Endothelial cell of umbilical vein (primary cell): ENCODE measurements around the gene RPAP3.

Experiments
- EZH2 ChIP-seq: IDR thresholded peaks from 2 replicates; pipeline ENCODE4 v1.6.1; 2012; ENCODE audit warnings: borderline replicate concordance, low read depth, mild to moderate bottlenecking, moderate library complexity, low read length, inconsistent platforms; ENCODE audit not compliant: severe bottlenecking
- FOS ChIP-seq: IDR thresholded peaks from 2 replicates; pipeline ENCODE4 v1.6.1; 2011; ENCODE audit warnings: mild to moderate bottlenecking, low read length, moderate library complexity, borderline replicate concordance; ENCODE audit not compliant: insufficient read depth
- JUN ChIP-seq: IDR thresholded peaks from 2 replicates; pipeline ENCODE4 v1.6.1; 2011; ENCODE audit warnings: borderline replicate concordance, low read depth; ENCODE audit not compliant: insufficient read length, insufficient read depth
- MYC ChIP-seq: IDR thresholded peaks from one replicate; pipeline ENCODE4 v1.6.1; 2011; ENCODE audit warnings: mild to moderate bottlenecking, low read depth, low read length
- POLR2A ChIP-seq: IDR thresholded peaks from 2 replicates; pipeline ENCODE4 v1.6.1; 2012; ENCODE audit warnings: low read depth, mild to moderate bottlenecking, control low read depth, low read length
- POLR2AphosphoS5 ChIP-seq: IDR thresholded peaks from 2 replicates; pipeline ENCODE4 v1.6.1; 2012; ENCODE audit warnings: low read depth, mild to moderate bottlenecking, control low read depth, low read length, moderate library complexity; ENCODE audit not compliant: insufficient read depth
- TF ChIP-seq, protein P1 (sequence below), 2 donors: IDR thresholded peaks; 1 replicate in 1 of 2; 2 replicates in 1 of 2; pipeline ENCODE4 v1.5.1; 2011; ENCODE audit warnings: low read length in 2 of 2, mild to moderate bottlenecking in 2 of 2, moderate library complexity in 2 of 2, control low read depth in 1 of 2, inconsistent platforms in 1 of 2, low read depth in 1 of 2; ENCODE audit not compliant: insufficient read depth in 1 of 2; ENCODE audit errors: extremely low read depth in 1 of 2
- TF ChIP-seq, protein P2 (sequence below): IDR thresholded peaks from 2 replicates; pipeline ENCODE4 v1.6.1; 2011; ENCODE audit not compliant: insufficient read depth, insufficient read length

DNA sequence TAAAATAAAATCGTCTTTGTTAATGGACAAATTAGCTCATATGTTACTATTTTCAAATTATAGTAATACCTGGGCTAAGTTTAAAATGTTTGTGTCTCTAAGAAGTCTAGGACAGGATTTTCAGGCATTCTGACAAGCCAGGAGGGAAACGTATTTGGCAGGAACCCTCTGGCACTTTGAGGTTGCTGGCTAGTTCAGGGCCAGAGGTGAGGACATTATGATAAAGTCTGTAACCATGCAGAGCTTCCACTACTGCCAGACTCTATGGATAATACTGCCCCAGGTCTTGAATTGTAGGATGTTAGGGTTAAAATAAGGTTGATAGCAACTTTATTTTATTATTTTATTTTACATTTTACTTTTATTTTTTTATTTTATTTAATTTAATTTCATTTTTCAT, 56.4 kb downstream of the RPAP3 start:
- TF ChIP-seq POLR2A (no peak), MYC (no peak), FOS (no peak), POLR2AphosphoS5 (no peak), JUN (no peak), EZH2 (no peak)
- TF ChIP-seq, protein P1, sequence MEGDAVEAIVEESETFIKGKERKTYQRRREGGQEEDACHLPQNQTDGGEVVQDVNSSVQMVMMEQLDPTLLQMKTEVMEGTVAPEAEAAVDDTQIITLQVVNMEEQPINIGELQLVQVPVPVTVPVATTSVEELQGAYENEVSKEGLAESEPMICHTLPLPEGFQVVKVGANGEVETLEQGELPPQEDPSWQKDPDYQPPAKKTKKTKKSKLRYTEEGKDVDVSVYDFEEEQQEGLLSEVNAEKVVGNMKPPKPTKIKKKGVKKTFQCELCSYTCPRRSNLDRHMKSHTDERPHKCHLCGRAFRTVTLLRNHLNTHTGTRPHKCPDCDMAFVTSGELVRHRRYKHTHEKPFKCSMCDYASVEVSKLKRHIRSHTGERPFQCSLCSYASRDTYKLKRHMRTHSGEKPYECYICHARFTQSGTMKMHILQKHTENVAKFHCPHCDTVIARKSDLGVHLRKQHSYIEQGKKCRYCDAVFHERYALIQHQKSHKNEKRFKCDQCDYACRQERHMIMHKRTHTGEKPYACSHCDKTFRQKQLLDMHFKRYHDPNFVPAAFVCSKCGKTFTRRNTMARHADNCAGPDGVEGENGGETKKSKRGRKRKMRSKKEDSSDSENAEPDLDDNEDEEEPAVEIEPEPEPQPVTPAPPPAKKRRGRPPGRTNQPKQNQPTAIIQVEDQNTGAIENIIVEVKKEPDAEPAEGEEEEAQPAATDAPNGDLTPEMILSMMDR (IDR thresholded peaks at IDR 0.05; ENCODE audit: extremely low read depth in 1 of 2, insufficient read depth in 1 of 2, low read depth in 1 of 2, low read length in 2 of 2) = no peak
- TF ChIP-seq, protein P2, sequence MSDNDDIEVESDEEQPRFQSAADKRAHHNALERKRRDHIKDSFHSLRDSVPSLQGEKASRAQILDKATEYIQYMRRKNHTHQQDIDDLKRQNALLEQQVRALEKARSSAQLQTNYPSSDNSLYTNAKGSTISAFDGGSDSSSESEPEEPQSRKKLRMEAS = no peak
